Mammary epithelial cell (primary cell): Measurements from ENCODE around the gene TMX2.

Source experiments
- EZH2 ChIP-seq: IDR thresholded peaks from 2 replicates; pipeline ENCODE4 v1.6.1; 2012; ENCODE audit warnings: low read length, inconsistent platforms, borderline replicate concordance
- TF ChIP-seq, protein P1 (sequence below), 2 donors: IDR thresholded peaks in 1 of 2; conservative IDR thresholded peaks in 1 of 2; 2 replicates each; pipeline ENCODE4 v1.5.1; 2011 to 2012; ENCODE audit warnings: inconsistent platforms in 2 of 2, low read length in 2 of 2, mild to moderate bottlenecking in 2 of 2, control low read depth in 1 of 2, low read depth in 1 of 2; ENCODE audit not compliant: insufficient read depth in 1 of 2; ENCODE audit errors: extremely low read depth in 1 of 2

DNA sequence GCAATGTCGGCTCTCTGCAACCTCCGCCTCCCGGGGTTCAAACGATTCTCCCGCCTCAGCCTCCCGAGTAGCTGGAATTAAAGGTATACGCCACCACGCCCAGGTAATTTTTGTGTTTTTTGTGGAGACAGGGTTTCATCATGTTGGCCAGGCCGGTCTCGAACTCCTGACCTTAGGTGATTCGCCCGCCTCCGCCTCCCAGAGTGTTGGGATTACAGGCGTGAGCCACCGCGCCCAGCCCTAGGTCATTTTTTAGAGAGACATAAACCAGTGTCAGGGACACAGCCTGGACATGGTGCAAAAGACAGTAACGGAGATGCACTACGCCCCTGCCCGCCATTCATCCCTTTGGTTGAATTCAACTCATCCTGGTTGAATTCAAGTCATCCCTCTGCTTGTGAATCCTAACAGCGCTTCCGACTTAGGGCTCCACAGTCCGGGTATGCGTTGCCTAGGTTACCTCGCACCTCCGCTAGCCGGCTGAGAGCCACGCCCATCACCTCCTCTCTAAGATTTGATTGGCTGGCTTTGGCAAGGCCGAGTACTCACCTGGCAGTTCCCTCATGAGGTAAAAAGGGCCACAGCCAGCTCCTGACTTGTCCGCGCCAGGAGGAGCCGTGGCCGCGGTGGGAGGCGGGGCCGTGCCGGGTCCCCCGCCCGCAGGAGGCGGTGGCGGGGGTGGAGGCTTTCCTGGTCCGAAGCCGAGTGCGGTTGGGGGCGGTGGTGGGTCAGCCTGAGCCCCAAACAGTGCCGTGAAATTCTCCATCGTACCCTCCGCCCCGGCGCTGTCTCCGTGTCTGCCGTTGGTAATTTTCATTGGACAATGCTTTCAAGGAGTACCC is 758 bp upstream of the TMX2 start, which contains the start of gene MED19:
- TF ChIP-seq, protein P1, sequence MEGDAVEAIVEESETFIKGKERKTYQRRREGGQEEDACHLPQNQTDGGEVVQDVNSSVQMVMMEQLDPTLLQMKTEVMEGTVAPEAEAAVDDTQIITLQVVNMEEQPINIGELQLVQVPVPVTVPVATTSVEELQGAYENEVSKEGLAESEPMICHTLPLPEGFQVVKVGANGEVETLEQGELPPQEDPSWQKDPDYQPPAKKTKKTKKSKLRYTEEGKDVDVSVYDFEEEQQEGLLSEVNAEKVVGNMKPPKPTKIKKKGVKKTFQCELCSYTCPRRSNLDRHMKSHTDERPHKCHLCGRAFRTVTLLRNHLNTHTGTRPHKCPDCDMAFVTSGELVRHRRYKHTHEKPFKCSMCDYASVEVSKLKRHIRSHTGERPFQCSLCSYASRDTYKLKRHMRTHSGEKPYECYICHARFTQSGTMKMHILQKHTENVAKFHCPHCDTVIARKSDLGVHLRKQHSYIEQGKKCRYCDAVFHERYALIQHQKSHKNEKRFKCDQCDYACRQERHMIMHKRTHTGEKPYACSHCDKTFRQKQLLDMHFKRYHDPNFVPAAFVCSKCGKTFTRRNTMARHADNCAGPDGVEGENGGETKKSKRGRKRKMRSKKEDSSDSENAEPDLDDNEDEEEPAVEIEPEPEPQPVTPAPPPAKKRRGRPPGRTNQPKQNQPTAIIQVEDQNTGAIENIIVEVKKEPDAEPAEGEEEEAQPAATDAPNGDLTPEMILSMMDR (conservative IDR thresholded peaks at IDR 0.05 in 1 of 2, IDR thresholded peaks at IDR 0.05 in 1 of 2; ENCODE audit: extremely low read depth in 1 of 2, insufficient read depth in 1 of 2, low read depth in 1 of 2, low read length in 2 of 2) = no peak
- TF ChIP-seq EZH2 = no peak
